ENCODE data around the gene AFF2.

Gene AFF2

DNA sequence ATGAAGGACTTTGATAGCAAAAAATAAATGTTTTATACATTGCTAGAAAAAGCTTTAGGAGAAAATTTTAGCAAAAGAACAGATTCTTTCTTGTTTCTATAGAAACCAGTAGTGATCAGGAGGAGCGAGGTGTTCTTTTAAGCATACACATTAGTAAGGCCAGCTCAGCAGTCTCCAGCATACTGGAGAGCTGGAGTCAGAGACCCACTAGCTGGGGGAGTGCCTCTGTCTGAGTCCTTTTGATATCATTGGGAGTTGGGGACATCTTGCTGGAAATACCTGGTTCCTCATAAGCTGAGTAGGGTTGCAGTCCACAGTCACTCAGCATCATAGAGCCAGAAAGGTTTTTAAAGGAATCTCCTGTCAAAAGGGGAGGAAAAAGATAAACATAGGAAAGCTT is 67.4 kb downstream of the AFF2 start:
- FAIRE-seq (no peak), DNase-seq (ENCODE audit: insufficient read length, low spot score) (no peak)
- TF ChIP-seq TAF1 (IDR thresholded peaks at IDR 0.05; ENCODE audit: low read depth, low read length) (no peak), POU2F2 (IDR thresholded peaks at IDR 0.05; ENCODE audit: low read depth, low read length) (no peak), SPI1 (IDR thresholded peaks at IDR 0.05; ENCODE audit: low read depth, low read length) (no peak), PAX5 (IDR thresholded peaks at IDR 0.05; ENCODE audit: insufficient read depth, low read length, severe bottlenecking) (no peak), POLR2A (IDR thresholded peaks at IDR 0.05; ENCODE audit: low read depth, low read length) (no peak), POLR2AphosphoS5 (IDR thresholded peaks at IDR 0.05; ENCODE audit: low read depth, low read length) (no peak)

GRCh38 chrX:148568763-148569162 is 68.3 kb downstream of the AFF2 start:
- DNase-seq (ENCODE audit: insufficient read length, low spot score) (no peak), FAIRE-seq (no peak)
- no peak for TF ChIP-seq POLR2A (IDR thresholded peaks at IDR 0.05; ENCODE audit: low read depth, low read length)
- no peak for TF ChIP-seq POU2F2 (IDR thresholded peaks at IDR 0.05; ENCODE audit: low read depth, low read length)
- TF ChIP-seq TAF1 (IDR thresholded peaks at IDR 0.05; ENCODE audit: low read depth, low read length) = no peak
- TF ChIP-seq PAX5 (IDR thresholded peaks at IDR 0.05; ENCODE audit: insufficient read depth, low read length, severe bottlenecking) = no peak
- TF ChIP-seq POLR2AphosphoS5 (IDR thresholded peaks at IDR 0.05; ENCODE audit: low read depth, low read length) = no peak
- no peak for TF ChIP-seq SPI1 (IDR thresholded peaks at IDR 0.05; ENCODE audit: low read depth, low read length)

DNA sequence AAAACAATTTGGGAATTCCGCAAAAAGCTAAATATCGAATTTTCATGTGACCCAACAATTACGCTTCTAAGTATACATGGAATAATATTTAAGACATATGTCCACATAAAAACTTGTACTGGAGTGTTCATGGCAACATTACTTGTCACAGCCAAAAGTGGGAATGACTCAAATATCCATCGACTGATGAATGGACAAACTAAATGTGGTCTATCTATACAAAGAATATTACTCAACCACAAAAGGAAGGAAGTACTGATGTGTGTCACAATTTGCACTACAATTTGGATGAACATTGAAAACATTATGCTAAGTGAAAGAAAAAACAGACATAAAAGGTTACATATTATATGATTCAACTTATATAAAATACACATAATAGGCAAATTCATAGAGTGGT is 71.9 kb downstream of the AFF2 start:
- TF ChIP-seq PAX5 (IDR thresholded peaks at IDR 0.05; ENCODE audit: insufficient read depth, low read length, severe bottlenecking) (no peak), TAF1 (IDR thresholded peaks at IDR 0.05; ENCODE audit: low read depth, low read length) (no peak), POLR2A (IDR thresholded peaks at IDR 0.05; ENCODE audit: low read depth, low read length) (no peak), SPI1 (IDR thresholded peaks at IDR 0.05; ENCODE audit: low read depth, low read length) (no peak), POU2F2 (IDR thresholded peaks at IDR 0.05; ENCODE audit: low read depth, low read length) (no peak), POLR2AphosphoS5 (IDR thresholded peaks at IDR 0.05; ENCODE audit: low read depth, low read length) (no peak)
- no peak for DNase-seq (ENCODE audit: insufficient read length, low spot score)
- no peak for FAIRE-seq

DNA sequence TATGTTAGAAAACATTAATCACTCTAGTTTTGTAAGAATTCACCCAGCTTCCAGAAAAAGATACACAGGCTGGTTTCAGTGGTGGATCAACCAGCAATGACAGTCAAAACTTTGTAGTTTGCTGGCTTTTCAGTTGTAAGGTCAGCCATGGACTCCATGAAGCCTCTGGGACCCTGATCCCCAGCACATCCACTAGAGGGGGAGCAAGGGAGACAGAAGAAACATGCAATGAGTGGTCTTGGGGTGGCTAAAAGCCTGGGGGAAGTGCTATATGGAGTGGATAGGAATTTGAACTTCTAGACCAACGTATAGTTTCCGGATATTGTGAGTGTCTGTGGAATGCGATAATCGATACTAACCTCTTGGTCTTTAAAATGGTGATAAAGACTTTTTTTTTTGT is 72.7 kb downstream of the AFF2 start:
- no peak for FAIRE-seq
- DNase-seq (ENCODE audit: insufficient read length, low spot score) = no peak

GRCh38 chrX:148574237-148574973 is 74.0 kb downstream of the AFF2 start:
- DNase-seq (ENCODE audit: insufficient read length, low spot score) (no peak), FAIRE-seq (no peak)
- TF ChIP-seq SPI1 (IDR thresholded peaks at IDR 0.05; ENCODE audit: low read depth, low read length) = no peak
- TF ChIP-seq POLR2AphosphoS5 (IDR thresholded peaks at IDR 0.05; ENCODE audit: low read depth, low read length) = no peak
- TF ChIP-seq POLR2A (IDR thresholded peaks at IDR 0.05; ENCODE audit: low read depth, low read length) = no peak
- TF ChIP-seq PAX5 (IDR thresholded peaks at IDR 0.05; ENCODE audit: insufficient read depth, low read length, severe bottlenecking) = no peak
- no peak for TF ChIP-seq TAF1 (IDR thresholded peaks at IDR 0.05; ENCODE audit: low read depth, low read length)
- TF ChIP-seq POU2F2 (IDR thresholded peaks at IDR 0.05; ENCODE audit: low read depth, low read length) = no peak

More for the DNA sequence above, 72.7 kb downstream of the AFF2 start:
- TF ChIP-seq PAX5 (IDR thresholded peaks at IDR 0.05; ENCODE audit: insufficient read depth, low read length, severe bottlenecking) = no peak
- no peak for TF ChIP-seq POLR2AphosphoS5 (IDR thresholded peaks at IDR 0.05; ENCODE audit: low read depth, low read length)
- TF ChIP-seq SPI1 (IDR thresholded peaks at IDR 0.05; ENCODE audit: low read depth, low read length) = no peak
- TF ChIP-seq TAF1 (IDR thresholded peaks at IDR 0.05; ENCODE audit: low read depth, low read length) = no peak
- no peak for TF ChIP-seq POU2F2 (IDR thresholded peaks at IDR 0.05; ENCODE audit: low read depth, low read length)
- no peak for TF ChIP-seq POLR2A (IDR thresholded peaks at IDR 0.05; ENCODE audit: low read depth, low read length)

- no peak for DNase-seq (ENCODE audit: insufficient read length, low spot score)
- no peak for FAIRE-seq
- no peak for TF ChIP-seq POU2F2 (IDR thresholded peaks at IDR 0.05; ENCODE audit: low read depth, low read length)
- TF ChIP-seq PAX5 (IDR thresholded peaks at IDR 0.05; ENCODE audit: insufficient read depth, low read length, severe bottlenecking) = no peak
- no peak for TF ChIP-seq POLR2A (IDR thresholded peaks at IDR 0.05; ENCODE audit: low read depth, low read length)
- TF ChIP-seq SPI1 (IDR thresholded peaks at IDR 0.05; ENCODE audit: low read depth, low read length) = no peak
- no peak for TF ChIP-seq POLR2AphosphoS5 (IDR thresholded peaks at IDR 0.05; ENCODE audit: low read depth, low read length)
- no peak for TF ChIP-seq TAF1 (IDR thresholded peaks at IDR 0.05; ENCODE audit: low read depth, low read length)
Observed at GRCh38 chrX:148576396-148576795, 76.0 kb downstream of the AFF2 start.

DNA sequence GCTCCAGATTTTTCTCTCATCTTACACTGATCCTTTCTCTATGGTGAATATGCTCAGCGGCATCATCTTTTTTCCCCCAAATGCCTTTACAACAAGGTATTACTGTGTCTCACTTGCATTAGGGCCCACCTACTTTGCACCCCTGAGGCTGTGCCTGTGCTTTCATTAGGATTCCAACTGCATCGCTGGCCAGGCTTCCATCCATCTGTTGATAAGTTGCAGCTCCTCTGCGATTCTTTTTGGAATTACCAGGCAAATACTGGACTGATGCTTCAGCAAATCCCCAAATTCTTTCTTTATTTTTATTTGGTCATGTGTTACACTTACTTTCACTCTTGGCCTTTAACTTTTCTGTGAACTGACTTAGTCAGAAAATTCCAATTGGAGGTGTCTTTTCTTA is 77.3 kb downstream of the AFF2 start:
- no peak for FAIRE-seq
- no peak for TF ChIP-seq POU2F2 (IDR thresholded peaks at IDR 0.05; ENCODE audit: low read depth, low read length)
- no peak for TF ChIP-seq POLR2AphosphoS5 (IDR thresholded peaks at IDR 0.05; ENCODE audit: low read depth, low read length)
- no peak for TF ChIP-seq POLR2A (IDR thresholded peaks at IDR 0.05; ENCODE audit: low read depth, low read length)
- TF ChIP-seq PAX5 (IDR thresholded peaks at IDR 0.05; ENCODE audit: insufficient read depth, low read length, severe bottlenecking) = no peak
- no peak for TF ChIP-seq TAF1 (IDR thresholded peaks at IDR 0.05; ENCODE audit: low read depth, low read length)
- TF ChIP-seq SPI1 (IDR thresholded peaks at IDR 0.05; ENCODE audit: low read depth, low read length) = no peak
- no peak for DNase-seq (ENCODE audit: insufficient read length, low spot score)

DNA sequence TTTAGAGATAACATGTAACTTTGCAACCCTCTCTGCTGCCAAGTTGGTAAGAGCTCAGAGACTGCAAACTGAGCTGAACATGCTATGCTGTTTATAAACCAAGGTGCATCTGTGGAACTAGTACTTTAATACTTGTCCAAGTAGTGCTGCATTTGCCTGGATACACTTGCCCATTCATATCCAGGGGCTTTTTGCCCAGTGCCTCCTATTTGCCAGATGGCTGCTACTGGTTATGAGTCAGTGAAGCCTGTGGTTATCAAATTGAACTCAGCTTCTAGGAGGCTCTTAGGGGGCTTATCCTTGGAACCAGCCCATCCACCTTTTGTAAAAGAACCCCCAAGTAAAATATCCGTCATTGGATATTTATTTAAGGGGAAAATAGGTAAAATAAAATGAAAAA is 79.6 kb downstream of the AFF2 start:
- FAIRE-seq = no peak
- TF ChIP-seq POLR2A (IDR thresholded peaks at IDR 0.05; ENCODE audit: low read depth, low read length) = no peak
- no peak for TF ChIP-seq POLR2AphosphoS5 (IDR thresholded peaks at IDR 0.05; ENCODE audit: low read depth, low read length)
- no peak for TF ChIP-seq PAX5 (IDR thresholded peaks at IDR 0.05; ENCODE audit: insufficient read depth, low read length, severe bottlenecking)
- no peak for TF ChIP-seq POU2F2 (IDR thresholded peaks at IDR 0.05; ENCODE audit: low read depth, low read length)
- no peak for TF ChIP-seq TAF1 (IDR thresholded peaks at IDR 0.05; ENCODE audit: low read depth, low read length)
- no peak for TF ChIP-seq SPI1 (IDR thresholded peaks at IDR 0.05; ENCODE audit: low read depth, low read length)
- DNase-seq (ENCODE audit: insufficient read length, low spot score) = no peak

DNA sequence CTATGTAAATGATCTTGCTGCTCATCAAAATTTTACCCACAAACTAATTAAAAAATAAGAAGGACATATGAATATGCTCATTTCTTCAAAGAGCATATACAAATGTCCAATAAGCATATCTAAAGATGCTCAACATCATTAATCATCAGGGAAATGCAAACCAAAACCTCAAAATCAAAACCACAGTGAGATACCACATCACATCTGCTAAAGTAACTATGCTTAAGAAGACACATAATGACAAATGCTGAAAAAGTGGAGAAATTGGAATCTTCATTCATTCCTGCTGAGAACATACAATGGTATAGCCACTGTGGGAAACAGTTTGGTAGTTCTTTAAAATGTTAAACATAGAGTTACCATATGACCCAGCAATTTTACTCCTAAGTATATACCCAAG is 81.9 kb downstream of the AFF2 start:
- DNase-seq (ENCODE audit: insufficient read length, low spot score) = no peak
- TF ChIP-seq TAF1 (IDR thresholded peaks at IDR 0.05; ENCODE audit: low read depth, low read length) (no peak), POLR2AphosphoS5 (IDR thresholded peaks at IDR 0.05; ENCODE audit: low read depth, low read length) (no peak), PAX5 (IDR thresholded peaks at IDR 0.05; ENCODE audit: insufficient read depth, low read length, severe bottlenecking) (no peak), POU2F2 (IDR thresholded peaks at IDR 0.05; ENCODE audit: low read depth, low read length) (no peak), POLR2A (IDR thresholded peaks at IDR 0.05; ENCODE audit: low read depth, low read length) (no peak), SPI1 (IDR thresholded peaks at IDR 0.05; ENCODE audit: low read depth, low read length) (no peak)
- FAIRE-seq = no peak
